Mesendoderm (in vitro differentiated cells): ENCODE measurements around the gene CHST13.

Experiments
- DNase-seq: peaks from one replicate; pipeline ENCODE4 v3.0.0; 2013
- H2AK5ac ChIP-seq: 2 replicates; pipeline ENCODE4 v1.6.1; 2013; ENCODE audit warnings: low read length, inconsistent platforms
- H2BK120ac ChIP-seq: 2 replicates; pipeline ENCODE4 v1.6.1; 2013; ENCODE audit warnings: low read depth, mild to moderate bottlenecking, low read length, moderate library complexity, mixed read lengths
- H2BK15ac ChIP-seq: replicated peaks from 2 replicates; pipeline ENCODE4 v1.6.1; 2013; ENCODE audit warnings: low read depth, mild to moderate bottlenecking, moderate library complexity
- H2BK5ac ChIP-seq: 2 replicates; pipeline ENCODE4 v1.6.1; 2013; ENCODE audit warnings: low read length, inconsistent platforms
- H3K18ac ChIP-seq: 2 replicates; pipeline ENCODE4 v1.6.1; 2013; ENCODE audit warnings: mild to moderate bottlenecking, low read length, mixed read lengths
- H3K23ac ChIP-seq: one replicate; pipeline ENCODE4 v1.6.1; 2013; ENCODE audit warnings: low read length
- H3K27ac ChIP-seq: 2 replicates; pipeline ENCODE4 v1.5.1; 2013; ENCODE audit warnings: low read depth, mild to moderate bottlenecking, inconsistent platforms, low read length, moderate library complexity
- H3K27me3 ChIP-seq: 2 replicates; pipeline ENCODE4 v1.6.1; 2013; ENCODE audit warnings: low read length, control low read depth, mild to moderate bottlenecking, inconsistent platforms; ENCODE audit not compliant: insufficient read depth, poor library complexity
- H3K36me3 ChIP-seq: 2 replicates; pipeline ENCODE4 v1.6.1; 2013; ENCODE audit warnings: low read length, inconsistent platforms; ENCODE audit not compliant: control insufficient read depth, insufficient read depth
- H3K4ac ChIP-seq: one replicate; pipeline ENCODE4 v1.6.1; 2013; ENCODE audit warnings: low read depth, mild to moderate bottlenecking, low read length, moderate library complexity
- H3K4me1 ChIP-seq: 2 replicates; pipeline ENCODE4 v1.6.1; 2013; ENCODE audit warnings: low read depth, low read length, inconsistent platforms; ENCODE audit not compliant: control insufficient read depth
- H3K4me2 ChIP-seq: 2 replicates; pipeline ENCODE4 v1.6.1; 2013; ENCODE audit warnings: low read length
- H3K4me3 ChIP-seq: 2 replicates; pipeline ENCODE4 v1.5.1; 2013; ENCODE audit warnings: mild to moderate bottlenecking, low read length
- H3K56ac ChIP-seq: one replicate; pipeline ENCODE4 v1.6.1; 2013; ENCODE audit warnings: low read length
- H3K79me1 ChIP-seq: 2 replicates; pipeline ENCODE4 v1.6.1; 2013; ENCODE audit warnings: low read length, inconsistent platforms
- H3K79me2 ChIP-seq: 2 replicates; pipeline ENCODE4 v1.6.1; 2013; ENCODE audit warnings: mild to moderate bottlenecking, low read length; ENCODE audit not compliant: control insufficient read depth, insufficient read depth
- H3K9ac ChIP-seq: 2 replicates; pipeline ENCODE4 v1.6.1; 2013; ENCODE audit warnings: low read length, inconsistent platforms
- H4K5ac ChIP-seq: one replicate; pipeline ENCODE4 v1.6.1; 2013; ENCODE audit warnings: low read length
- H4K8ac ChIP-seq: one replicate; pipeline ENCODE4 v1.6.1; 2013; ENCODE audit warnings: low read depth, mild to moderate bottlenecking, control low read depth, low read length, moderate library complexity
- WGBS: extraction: QIAGEN DNeasy Blood & Tissue Kit; methylation state at CpG from one replicate; pipeline ENCODE4 v1.1.7; 2013; ENCODE audit warnings: low lambda C conversion rate, missing lambda C conversion rate; ENCODE audit not compliant: insufficient coverage; ENCODE audit errors: extremely low coverage; 5-methylcytosine and 5-hydroxymethylcytosine counted together

The CHST13 gene

DNA sequence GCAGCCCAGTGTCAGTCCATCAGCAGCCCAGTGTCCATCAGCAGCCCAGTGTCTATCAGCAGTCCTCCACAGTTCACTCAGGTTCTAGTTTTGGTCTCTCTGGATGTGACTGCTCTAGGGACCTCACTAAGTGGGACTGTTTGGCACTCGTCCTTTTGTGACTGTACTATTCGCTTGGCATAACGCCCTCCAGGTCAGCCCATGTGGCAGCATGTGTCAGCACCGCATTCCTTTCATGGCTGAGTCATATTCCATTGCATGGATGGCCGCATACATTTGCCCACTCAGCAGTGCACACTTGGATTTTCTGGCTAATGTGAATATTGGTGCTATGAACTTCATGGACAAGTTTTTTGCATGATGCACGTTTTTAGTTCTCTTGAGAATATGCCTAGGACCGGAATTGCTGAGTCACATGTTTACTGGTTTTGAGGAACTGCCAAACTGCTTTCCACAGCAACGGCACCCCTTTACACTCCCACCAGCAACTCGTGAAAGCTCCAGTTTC lies 16.4 kb downstream of the CHST13 start:
- no peak overlapping the region for H2BK120ac ChIP-seq
- H3K27ac ChIP-seq, result no peak overlapping the region
- H3K23ac ChIP-seq, result no peak overlapping the region
- no peaks in the 10 kb centered on the region for H3K79me2 ChIP-seq
- H3K9ac ChIP-seq, result no peak overlapping the region
- no peaks in the 10 kb centered on the region for H3K36me3 ChIP-seq
- WGBS, result no CpG with 5 or more reads among the region's 9 CpGs
- H3K4me3 ChIP-seq, result no peak overlapping the region
- DNase-seq, result no peak
- H3K18ac ChIP-seq, result no peak overlapping the region
- H3K4me1 ChIP-seq, result no peaks in the 10 kb centered on the region
- H4K5ac ChIP-seq, result no peak overlapping the region
- H2AK5ac ChIP-seq, result no peak overlapping the region
- no peak overlapping the region for H3K56ac ChIP-seq
- no peaks in the 10 kb centered on the region for H3K27me3 ChIP-seq
- H2BK5ac ChIP-seq, result no peak overlapping the region
- H3K79me1 ChIP-seq, result no peaks in the 10 kb centered on the region
- no peak overlapping the region for H3K4me2 ChIP-seq
- no peak overlapping the region for H2BK15ac ChIP-seq
- H4K8ac ChIP-seq, result no peak overlapping the region
- no peak overlapping the region for H3K4ac ChIP-seq

DNA sequence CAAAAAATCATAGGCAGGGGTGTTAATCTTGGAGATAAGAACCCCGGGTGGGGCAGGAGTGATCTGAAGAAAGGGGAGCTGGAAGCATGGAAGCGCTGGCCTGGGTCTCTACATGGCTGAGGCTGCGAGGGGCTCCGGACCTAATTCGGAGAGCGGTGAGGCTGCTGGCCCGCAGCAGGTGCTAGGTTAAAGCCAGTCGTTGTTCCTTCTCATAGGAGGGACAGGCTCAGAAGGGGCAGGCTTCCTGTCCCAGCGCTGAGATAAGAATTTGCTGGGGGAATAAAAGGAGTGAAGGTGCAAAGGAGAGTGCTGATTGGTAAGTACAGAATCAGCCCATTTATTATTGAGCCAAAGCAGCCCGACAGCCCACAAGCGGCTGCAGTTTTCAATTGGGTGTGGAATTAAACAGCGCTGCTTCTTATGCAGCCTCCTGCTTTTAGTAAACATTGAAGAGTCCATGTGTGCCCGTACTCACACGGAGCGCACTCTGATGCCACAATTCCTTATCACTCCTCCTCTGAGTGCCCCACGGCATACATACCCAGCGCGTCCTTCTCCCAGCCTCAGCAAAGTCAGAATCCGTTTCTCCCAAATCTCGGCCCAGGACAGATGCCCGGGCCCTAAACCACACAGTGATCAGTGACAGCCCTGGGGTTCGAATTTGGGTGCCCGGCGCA lies 17.1 kb downstream of the CHST13 start:
- no peak for DNase-seq
- Histone ChIP-seq H2BK5ac (no peak overlapping the region), H3K27me3 (no peaks in the 10 kb centered on the region), H4K8ac (no peak overlapping the region), H3K36me3 (no peaks in the 10 kb centered on the region), H3K4ac (no peak overlapping the region), H3K27ac (no peak overlapping the region), H3K18ac (no peak overlapping the region), H3K23ac (no peak overlapping the region), H3K4me3 (no peak overlapping the region), H3K79me1 (no peaks in the 10 kb centered on the region), H3K79me2 (no peaks in the 10 kb centered on the region), H2BK15ac (no peak overlapping the region), H3K4me2 (no peak overlapping the region), H2AK5ac (no peak overlapping the region), H4K5ac (no peak overlapping the region), H3K9ac (no peak overlapping the region), H3K56ac (no peak overlapping the region), H3K4me1 (no peaks in the 10 kb centered on the region), H2BK120ac (no peak overlapping the region)
- no CpG with 5 or more reads among the region's 24 CpGs for WGBS

DNA sequence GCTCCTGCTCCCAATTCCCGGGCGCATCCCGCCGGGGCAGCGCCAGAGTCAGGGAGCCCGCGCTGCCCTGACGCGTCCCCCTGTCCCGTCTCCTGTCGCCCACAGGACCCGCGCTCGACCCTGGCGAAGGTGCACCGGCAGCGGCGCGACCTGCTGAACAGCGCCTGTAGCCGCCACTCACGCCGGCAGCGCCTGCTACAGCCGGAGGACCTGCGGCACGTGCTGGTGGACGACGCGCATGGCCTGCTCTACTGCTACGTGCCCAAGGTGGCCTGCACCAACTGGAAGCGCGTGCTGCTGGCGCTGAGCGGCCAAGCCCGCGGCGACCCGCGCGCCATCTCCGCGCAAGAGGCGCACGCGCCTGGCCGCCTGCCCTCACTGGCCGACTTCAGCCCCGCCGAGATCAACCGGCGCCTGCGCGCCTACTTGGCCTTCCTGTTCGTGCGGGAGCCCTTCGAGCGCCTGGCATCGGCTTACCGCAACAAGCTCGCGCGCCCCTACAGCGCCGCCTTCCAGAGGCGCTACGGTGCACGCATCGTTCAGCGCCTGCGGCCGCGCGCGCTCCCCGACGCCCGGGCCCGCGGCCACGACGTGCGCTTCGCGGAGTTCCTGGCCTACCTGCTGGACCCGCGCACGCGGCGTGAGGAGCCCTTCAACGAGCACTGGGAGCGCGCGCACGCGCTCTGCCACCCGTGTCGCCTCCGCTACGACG lies 17.8 kb downstream of the CHST13 start:
- no peaks in the 10 kb centered on the region for H3K4me1 ChIP-seq
- WGBS, result no CpG with 5 or more reads among the region's 101 CpGs
- H2BK15ac ChIP-seq, result no peak overlapping the region
- H3K79me1 ChIP-seq, result no peaks in the 10 kb centered on the region
- no peak overlapping the region for H4K8ac ChIP-seq
- DNase-seq, result no peak
- no peak overlapping the region for H3K4me3 ChIP-seq
- no peak overlapping the region for H3K23ac ChIP-seq
- H4K5ac ChIP-seq, result no peak overlapping the region
- no peak overlapping the region for H3K56ac ChIP-seq
- H3K9ac ChIP-seq, result no peak overlapping the region
- H3K18ac ChIP-seq, result no peak overlapping the region
- H3K27ac ChIP-seq, result no peak overlapping the region
- H2BK120ac ChIP-seq, result no peak overlapping the region
- H3K36me3 ChIP-seq, result no peaks in the 10 kb centered on the region
- no peaks in the 10 kb centered on the region for H3K79me2 ChIP-seq
- H3K4me2 ChIP-seq, result no peak overlapping the region
- H2BK5ac ChIP-seq, result no peak overlapping the region
- no peak overlapping the region for H2AK5ac ChIP-seq
- H3K27me3 ChIP-seq, result no peaks in the 10 kb centered on the region
- no peak overlapping the region for H3K4ac ChIP-seq

DNA sequence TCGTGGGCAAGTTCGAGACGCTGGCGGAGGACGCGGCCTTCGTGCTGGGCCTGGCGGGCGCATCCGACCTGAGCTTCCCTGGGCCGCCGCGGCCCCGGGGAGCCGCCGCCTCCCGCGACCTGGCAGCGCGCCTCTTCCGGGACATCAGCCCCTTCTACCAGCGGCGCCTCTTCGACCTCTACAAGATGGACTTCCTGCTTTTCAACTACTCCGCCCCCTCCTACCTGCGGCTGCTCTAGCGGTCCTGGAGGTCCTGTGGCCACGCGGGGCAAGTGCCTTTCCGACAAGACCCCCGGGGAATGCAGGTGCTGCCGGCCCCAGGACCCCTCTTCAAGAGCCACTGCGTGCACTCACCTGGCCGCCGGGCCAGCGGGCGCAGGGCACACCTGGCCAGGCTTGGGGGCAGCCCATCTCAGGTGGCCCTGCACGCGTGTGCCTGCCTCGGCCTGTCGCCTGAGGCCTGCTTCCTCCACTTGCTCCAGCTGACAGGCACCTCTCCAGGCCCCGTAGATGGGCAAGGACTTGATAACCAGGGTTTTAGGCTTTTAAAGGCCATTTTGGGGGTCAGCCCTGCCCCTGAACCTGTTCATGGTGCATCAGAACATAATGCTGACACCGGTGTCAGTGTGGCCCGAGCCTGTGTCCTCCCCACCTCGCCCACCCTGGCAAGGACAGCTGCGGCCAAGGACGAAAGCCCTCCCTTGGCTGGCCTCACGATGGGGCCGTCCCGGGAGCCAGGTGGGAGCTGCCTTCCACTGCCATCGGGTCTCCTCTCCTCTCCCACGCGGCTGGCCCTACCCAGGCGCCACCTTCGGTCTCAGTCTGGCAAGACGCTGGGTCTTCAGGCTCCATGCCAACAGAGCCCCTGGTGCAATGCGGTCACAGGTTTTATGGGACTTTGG lies 18.6 kb downstream of the CHST13 start:
- Histone ChIP-seq H2BK5ac (no peak overlapping the region), H3K79me1 (no peaks in the 10 kb centered on the region), H3K23ac (no peak overlapping the region), H3K9ac (no peak overlapping the region), H3K4me3 (no peak overlapping the region), H2BK120ac (no peak overlapping the region), H4K8ac (no peak overlapping the region), H3K18ac (no peak overlapping the region), H2AK5ac (no peak overlapping the region), H3K27ac (no peak overlapping the region), H3K4me2 (no peak overlapping the region), H3K56ac (no peak overlapping the region), H3K36me3 (no peaks in the 10 kb centered on the region), H3K27me3 (no peaks in the 10 kb centered on the region), H2BK15ac (no peak overlapping the region), H3K4me1 (no peaks in the 10 kb centered on the region), H4K5ac (no peak overlapping the region), H3K79me2 (no peaks in the 10 kb centered on the region), H3K4ac (no peak overlapping the region)
- WGBS, result no CpG with 5 or more reads among the region's 57 CpGs
- no peak for DNase-seq

DNA sequence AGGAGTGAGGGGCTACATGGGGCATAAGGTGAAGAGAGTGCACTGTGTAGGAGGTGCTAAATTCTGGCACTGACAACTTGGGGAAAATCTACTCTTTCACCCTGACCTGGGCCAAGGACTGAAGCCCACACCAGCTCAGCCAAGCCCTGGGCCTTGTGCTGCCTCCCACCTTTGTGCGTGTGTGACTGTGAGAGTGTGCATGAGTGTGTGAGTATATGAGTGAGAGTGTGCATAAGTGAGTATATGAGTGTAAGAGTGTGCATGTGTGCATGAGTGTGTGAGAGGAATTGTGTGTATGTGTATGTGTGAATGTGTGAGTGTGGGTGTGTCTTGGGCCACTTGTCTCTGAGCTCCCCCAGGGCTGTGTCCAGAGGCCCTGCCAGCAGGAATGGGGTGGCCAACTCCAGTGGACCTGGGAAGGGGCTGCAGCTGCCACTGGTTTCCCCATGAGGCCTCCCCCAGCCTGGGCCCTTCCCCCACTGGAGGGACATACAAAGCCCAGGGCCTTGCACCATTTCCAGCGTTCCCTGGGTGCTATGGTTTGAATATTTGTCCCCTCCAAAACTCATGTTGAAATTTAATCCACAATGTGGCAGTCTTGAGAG lies 19.6 kb downstream of the CHST13 start:
- H3K4me1 ChIP-seq, result no peaks in the 10 kb centered on the region
- H2BK120ac ChIP-seq, result no peak overlapping the region
- H3K4me2 ChIP-seq, result no peak overlapping the region
- WGBS, result no CpG with 5 or more reads among the region's 2 CpGs
- no peaks in the 10 kb centered on the region for H3K79me1 ChIP-seq
- no peak overlapping the region for H3K56ac ChIP-seq
- no peak overlapping the region for H4K8ac ChIP-seq
- no peak overlapping the region for H3K23ac ChIP-seq
- no peaks in the 10 kb centered on the region for H3K36me3 ChIP-seq
- H3K4me3 ChIP-seq, result no peak overlapping the region
- H3K9ac ChIP-seq, result no peak overlapping the region
- H3K4ac ChIP-seq, result no peak overlapping the region
- no peak overlapping the region for H3K18ac ChIP-seq
- no peak overlapping the region for H2BK15ac ChIP-seq
- H2AK5ac ChIP-seq, result no peak overlapping the region
- no peak overlapping the region for H4K5ac ChIP-seq
- H3K27ac ChIP-seq, result no peak overlapping the region
- DNase-seq, result no peak
- no peaks in the 10 kb centered on the region for H3K27me3 ChIP-seq
- no peaks in the 10 kb centered on the region for H3K79me2 ChIP-seq
- no peak overlapping the region for H2BK5ac ChIP-seq
